Uterus (tissue), 4 donors: ENCODE data around the gene HOXD3. TPM values are rescaled to one million over a fixed set of nuclear protein-coding genes. Genes with fewer than 3 reads are reported as not detected.
A peak's percentile ranks its signal among the peaks of the same experiment; 100 is the strongest.

Experiments used
- DNase-seq, 2 donors: peaks; one replicate each; pipeline ENCODE4 v3.0.0-alpha.2; 2019 to 2020
- H3K27ac ChIP-seq, 2 donors: fragments of 200-600 bp; sonication (generic); 1 replicate in 1 of 2; 2 replicates in 1 of 2; pipeline ENCODE4 v1.5.1; 2016 to 2018
- H3K27me3 ChIP-seq, 2 donors: fragments of 200-600 bp; sonication (generic); one replicate each; pipeline ENCODE4 v1.5.1; 2018 to 2019; ENCODE audit warnings: control low read depth in 1 of 2
- H3K36me3 ChIP-seq, 2 donors: fragments of 200-600 bp; sonication (generic); one replicate each; pipeline ENCODE4 v1.5.1; 2019; ENCODE audit warnings: control low read depth in 1 of 2
- H3K4me1 ChIP-seq, 2 donors: fragments of 200-600 bp; sonication (generic); one replicate each; pipeline ENCODE4 v1.5.1; 2018 to 2019; ENCODE audit warnings: control low read depth in 1 of 2
- H3K4me3 ChIP-seq, 2 donors: fragments of 200-600 bp; sonication (generic); 1 replicate in 1 of 2; 2 replicates in 1 of 2; pipeline ENCODE4 v1.5.1; 2018 to 2019; ENCODE audit warnings: mild to moderate bottlenecking in 1 of 2
- H3K9me3 ChIP-seq, 2 donors: fragments of 200-600 bp; sonication (generic); one replicate each; pipeline ENCODE4 v1.5.1; 2019; ENCODE audit warnings: control low read depth in 1 of 2
- CTCF ChIP-seq, 4 experiments: fragments of 200-600 bp in 2 of 4; fragments of 450-650 bp in 2 of 4; sonication (generic) in 2 of 4; IDR thresholded peaks; one replicate each; pipeline ENCODE4 v1.5.1; 2016 to 2019; ENCODE audit warnings: antibody characterized with exemption in 4 of 4, mild to moderate bottlenecking in 2 of 4, moderate library complexity in 1 of 4
- POLR2A ChIP-seq, 2 donors: fragments of 450-650 bp; IDR thresholded peaks; one replicate each; pipeline ENCODE4 v1.6.1; 2016; ENCODE audit warnings: antibody characterized with exemption in 2 of 2, mild to moderate bottlenecking in 1 of 2, moderate library complexity in 1 of 2
- intact Hi-C: fragments of 100-400 bp; cut with DNase I; formaldehyde crosslinking; loops from one replicate; pipeline ENCODE4 v1.15.1; 2023; ENCODE audit warnings: low total_unique reads
- total RNA-seq, 4 donors: library from RNA; depleted of rRNA in 3 of 4; stranded (reverse); fragments of >200 nt in 3 of 4; gene quantifications; one replicate each; pipeline versions ENCODE4 v1.1.0 to v1.2.4, GENCODE V29; 2014 to 2023
- donor health status: DM: yes; HTN: yes; CAD: no.

HOXD3 gene
- total RNA-seq, 4 donors from 2014 or later, result 14.7 to 61.2 (median 22.7) TPM

GRCh38 chr2:176134035-176134434, 23.1 kb upstream of the HOXD3 start:
- H3K4me3 ChIP-seq, result no peak overlapping the region
- TF ChIP-seq CTCF (IDR thresholded peaks at IDR 0.05) (no peak), POLR2A (IDR thresholded peaks at IDR 0.05) (no peak)
- intact Hi-C loops, result no loop called here
- H3K4me1 ChIP-seq, result peaks cover 0 to 15% of the 10 kb centered on the region in 2 donors
- H3K27ac ChIP-seq, result peak overlapping the region; percentile 98 to 99
- no peaks in the 10 kb centered on the region for H3K27me3 ChIP-seq
- no peaks in the 10 kb centered on the region for H3K36me3 ChIP-seq
- DNase-seq, result no peak
- no peaks in the 10 kb centered on the region for H3K9me3 ChIP-seq

GRCh38 chr2:176135035-176135440, 22.1 kb upstream of the HOXD3 start:
- Histone ChIP-seq H3K27ac (peak overlapping the region; percentile 98 to 99), H3K4me3 (peak overlapping the region in 1 of 2 donors; percentile 72), H3K36me3 (no peaks in the 10 kb centered on the region), H3K27me3 (no peaks in the 10 kb centered on the region), H3K9me3 (no peaks in the 10 kb centered on the region), H3K4me1 (peaks cover 0 to 15% of the 10 kb centered on the region in 2 donors)
- peak; percentile 41 to 66 for DNase-seq
- intact Hi-C loops, result no loop called here
- TF ChIP-seq CTCF (IDR thresholded peaks at IDR 0.05), result no peak
- no peak for TF ChIP-seq POLR2A (IDR thresholded peaks at IDR 0.05)

DNA sequence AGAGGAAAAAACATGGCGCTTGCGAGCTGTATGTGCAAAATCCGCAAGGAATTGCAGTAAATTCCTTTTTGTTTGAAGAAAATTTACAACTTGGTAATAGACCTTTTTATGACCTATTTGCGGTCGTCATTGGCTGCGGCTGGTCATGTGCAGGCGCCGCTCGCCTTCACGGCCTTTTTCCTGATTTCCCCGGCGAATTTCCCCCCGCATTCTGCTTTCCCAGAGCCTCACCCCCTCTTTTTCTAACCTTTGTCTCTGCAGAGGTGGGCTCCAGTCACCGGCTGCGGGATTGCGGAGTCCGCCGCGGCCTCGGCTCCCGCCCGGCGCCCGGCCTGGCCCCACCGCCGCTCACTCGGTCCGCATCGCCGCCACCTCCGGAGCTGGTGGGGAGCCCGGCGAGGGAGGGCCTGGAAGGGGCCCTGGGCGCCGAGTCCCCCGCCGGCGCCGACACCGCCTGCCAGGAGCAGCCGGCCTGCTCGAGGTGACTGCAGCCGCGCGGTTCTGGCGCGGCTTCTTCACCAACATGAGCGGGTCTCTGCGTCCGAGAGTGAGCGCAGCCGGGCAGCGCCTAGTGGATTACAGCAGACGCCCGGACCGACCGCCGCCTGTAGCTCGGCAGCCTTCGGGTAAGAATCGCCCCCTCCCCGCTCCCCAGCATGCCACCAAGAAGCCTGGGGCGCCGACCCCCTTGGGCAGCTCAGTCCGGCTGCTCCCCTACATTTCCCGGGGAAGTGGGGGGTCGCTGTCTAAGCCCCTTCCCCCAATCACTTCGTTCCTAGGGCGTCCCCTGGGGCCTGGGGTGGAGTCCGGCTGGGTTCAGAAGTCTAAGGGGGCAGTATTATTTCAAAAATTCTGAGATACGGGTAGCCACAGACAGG, 20.5 kb upstream of the HOXD3 start:
- peak; percentile 61 to 80 for DNase-seq
- Histone ChIP-seq H3K27ac (peak overlapping the region; percentile 98 to 99), H3K36me3 (no peaks in the 10 kb centered on the region), H3K9me3 (no peaks in the 10 kb centered on the region), H3K4me3 (peak overlapping the region; percentile 72 to 85), H3K4me1 (peaks cover 3 to 15% of the 10 kb centered on the region in 2 donors), H3K27me3 (no peaks in the 10 kb centered on the region)
- TF ChIP-seq POLR2A (IDR thresholded peaks at IDR 0.05) (peak in 1 of 2 donors; percentile 55), CTCF (IDR thresholded peaks at IDR 0.05) (no peak)
- intact Hi-C loops, result no loop called here

DNA sequence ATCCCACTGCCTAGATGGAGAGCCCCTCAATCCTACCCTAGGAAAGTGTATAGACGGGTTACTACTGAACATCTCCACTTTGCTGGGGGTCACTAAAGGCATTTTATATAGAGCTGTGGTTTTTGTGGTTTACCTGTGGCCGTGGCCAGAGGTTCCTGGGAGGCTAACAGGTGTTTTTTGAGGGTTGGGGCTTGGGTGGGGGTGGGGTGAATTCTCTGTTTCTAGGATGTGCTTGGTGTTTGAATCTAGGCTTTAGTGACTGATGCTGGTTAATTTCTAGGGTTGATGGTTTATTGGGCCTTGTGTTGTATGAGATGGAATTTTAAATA, 19.9 kb upstream of the HOXD3 start:
- Histone ChIP-seq H3K4me1 (peaks cover 3 to 15% of the 10 kb centered on the region in 2 donors), H3K9me3 (no peaks in the 10 kb centered on the region), H3K27me3 (no peaks in the 10 kb centered on the region), H3K27ac (peak overlapping the region; percentile 98 to 99), H3K36me3 (no peaks in the 10 kb centered on the region), H3K4me3 (peak overlapping the region; percentile 72 to 85)
- no peak for DNase-seq
- TF ChIP-seq CTCF (IDR thresholded peaks at IDR 0.05), result no peak
- TF ChIP-seq POLR2A (IDR thresholded peaks at IDR 0.05), result no peak
- intact Hi-C loops, result no loop called here

DNA sequence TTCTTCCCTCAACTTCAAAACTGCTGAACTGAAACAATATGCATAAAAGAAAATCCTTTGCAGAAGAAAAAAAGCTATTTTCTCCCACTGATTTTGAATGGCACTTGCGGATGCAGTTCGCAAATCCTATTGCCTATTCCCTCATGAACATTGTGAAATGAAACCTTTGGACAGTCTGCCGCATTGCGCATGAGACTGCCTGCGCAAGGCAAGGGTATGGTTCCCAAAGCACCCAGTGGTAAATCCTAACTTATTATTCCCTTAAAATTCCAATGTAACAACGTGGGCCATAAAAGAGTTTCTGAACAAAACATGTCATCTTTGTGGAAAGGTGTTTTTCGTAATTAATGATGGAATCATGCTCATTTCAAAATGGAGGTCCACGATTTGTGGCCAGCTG, 19.2 kb upstream of the HOXD3 start:
- Histone ChIP-seq H3K4me1 (peaks cover 3 to 20% of the 10 kb centered on the region in 2 donors), H3K9me3 (no peaks in the 10 kb centered on the region), H3K27me3 (no peaks in the 10 kb centered on the region), H3K27ac (peak overlapping the region; percentile 98 to 99), H3K36me3 (no peaks in the 10 kb centered on the region), H3K4me3 (peak overlapping the region; percentile 72 to 85)
- peak; percentile 36 to 58 for DNase-seq
- TF ChIP-seq CTCF (IDR thresholded peaks at IDR 0.05), result no peak
- TF ChIP-seq POLR2A (IDR thresholded peaks at IDR 0.05), result peak; percentile 17 to 28
- intact Hi-C loops, result no loop called here
